Measurements from ENCODE around the gene ST14.

Gene ST14

GRCh38 chr11:130144141-130144540 lies 15.4 kb upstream of the ST14 start:
- DNase-seq (ENCODE audit: low read depth in 1 of 2, low spot score in 1 of 2): no peak
- Histone ChIP-seq H3K27me3 (ENCODE audit: insufficient read depth, poor library complexity, severe bottlenecking) (no peaks in the 10 kb centered on the region), H3K4me3 (replicated peaks; ENCODE audit: insufficient read depth, low read length) (no peak overlapping the region), H3K27ac (replicated peaks) (no peak overlapping the region)
- no peak for TF ChIP-seq REST (IDR thresholded peaks at IDR 0.05; ENCODE audit: insufficient replicate concordance, low read depth)
- TF ChIP-seq POLR2AphosphoS5 (IDR thresholded peaks at IDR 0.05; ENCODE audit: low read depth): no peak
- no peak for TF ChIP-seq GABPA (IDR thresholded peaks at IDR 0.05; ENCODE audit: low read depth)
- TF ChIP-seq CTCF (IDR thresholded peaks at IDR 0.05; ENCODE audit: insufficient read depth, low read length): no peak
- no peak for TF ChIP-seq SPI1 (IDR thresholded peaks at IDR 0.05; ENCODE audit: borderline replicate concordance, low read depth)

GRCh38 chr11:130144861-130145281 lies 14.7 kb upstream of the ST14 start:
- H3K27me3 ChIP-seq (ENCODE audit: insufficient read depth, poor library complexity, severe bottlenecking): no peaks in the 10 kb centered on the region
- no peak overlapping the region; the same call in 1 of the 2 replicates for H3K27ac ChIP-seq (replicated peaks)
- DNase-seq (ENCODE audit: low read depth in 1 of 2, low spot score in 1 of 2): no peak
- no peak for TF ChIP-seq SPI1 (IDR thresholded peaks at IDR 0.05; ENCODE audit: borderline replicate concordance, low read depth)
- TF ChIP-seq GABPA (IDR thresholded peaks at IDR 0.05; ENCODE audit: low read depth): no peak
- TF ChIP-seq CTCF (IDR thresholded peaks at IDR 0.05; ENCODE audit: insufficient read depth, low read length): no peak
- no peak for TF ChIP-seq POLR2AphosphoS5 (IDR thresholded peaks at IDR 0.05; ENCODE audit: low read depth)
- TF ChIP-seq REST (IDR thresholded peaks at IDR 0.05; ENCODE audit: insufficient replicate concordance, low read depth): no peak
- no peak overlapping the region for H3K4me3 ChIP-seq (replicated peaks; ENCODE audit: insufficient read depth, low read length)

- TF ChIP-seq SPI1 (IDR thresholded peaks at IDR 0.05; ENCODE audit: borderline replicate concordance, low read depth) (no peak), REST (IDR thresholded peaks at IDR 0.05; ENCODE audit: insufficient replicate concordance, low read depth) (no peak), POLR2AphosphoS5 (IDR thresholded peaks at IDR 0.05; ENCODE audit: low read depth) (no peak), GABPA (IDR thresholded peaks at IDR 0.05; ENCODE audit: low read depth) (no peak)
- no peak overlapping the region; the same call in 1 of the 2 replicates for H3K27ac ChIP-seq (replicated peaks)
- DNase-seq (ENCODE audit: low read depth in 1 of 2, low spot score in 1 of 2): no peak
- no peak overlapping the region for H3K4me3 ChIP-seq (replicated peaks; ENCODE audit: insufficient read depth, low read length)
- no peaks in the 10 kb centered on the region for H3K27me3 ChIP-seq (ENCODE audit: insufficient read depth, poor library complexity, severe bottlenecking)
Measured at GRCh38 chr11:130145311-130145812, 14.2 kb upstream of the ST14 start.
